Kidney epithelial cell (primary cell): ENCODE results near the gene LDB2. TPM values are rescaled to one million over a fixed set of nuclear protein-coding genes. Genes with fewer than 3 reads are reported as not detected.

Experiments
- DNase-seq: peaks from one replicate; pipeline ENCODE4 v3.0.0-alpha.2; 2010; ENCODE audit warnings: low read depth
- H3K27me3 ChIP-seq: 2 replicates; pipeline ENCODE4 v1.6.0; 2011; ENCODE audit warnings: low read length; ENCODE audit not compliant: control insufficient read depth, insufficient read depth
- H3K36me3 ChIP-seq: 2 replicates; pipeline ENCODE4 v1.5.1; 2011; ENCODE audit warnings: low read length; ENCODE audit not compliant: control insufficient read depth, insufficient read depth
- H3K4me3 ChIP-seq: 2 replicates; pipeline ENCODE4 v1.5.1; 2011; ENCODE audit warnings: low read depth, mild to moderate bottlenecking, control low read depth, low read length
- CTCF ChIP-seq: IDR thresholded peaks from 2 replicates; pipeline ENCODE4 v1.5.1; 2011; ENCODE audit warnings: mild to moderate bottlenecking, moderate library complexity, low read length, control low read depth, inconsistent platforms; ENCODE audit not compliant: insufficient read depth, poor library complexity, severe bottlenecking
- total RNA-seq: library from RNA; depleted of rRNA; stranded (reverse); fragments of >200 nt; gene quantifications from 2 replicates; pipeline ENCODE4 v1.2.3, GENCODE V29; 2015

LDB2 gene
- total RNA-seq, 1 donor from 2014 or later: 0.46 TPM

GRCh38 chr4:16844816-16845586 is 53.4 kb downstream of the LDB2 start:
- no peak for TF ChIP-seq CTCF
- Histone ChIP-seq H3K27me3 (no peaks in the 10 kb centered on the region), H3K4me3 (no peak overlapping the region), H3K36me3 (no peaks in the 10 kb centered on the region)
- DNase-seq: no peak

GRCh38 chr4:16843831-16844508 is 54.5 kb downstream of the LDB2 start:
- H3K4me3 ChIP-seq: no peak overlapping the region
- no peaks in the 10 kb centered on the region for H3K27me3 ChIP-seq
- no peak for TF ChIP-seq CTCF
- H3K36me3 ChIP-seq: no peaks in the 10 kb centered on the region
- no peak for DNase-seq

GRCh38 chr4:16838226-16838875 is 60.1 kb downstream of the LDB2 start:
- no peak for TF ChIP-seq CTCF
- H3K27me3 ChIP-seq: no peaks in the 10 kb centered on the region
- no peaks in the 10 kb centered on the region for H3K36me3 ChIP-seq
- no peak for DNase-seq
- no peak overlapping the region for H3K4me3 ChIP-seq

GRCh38 chr4:16837475-16837874 is 61.0 kb downstream of the LDB2 start:
- no peak for TF ChIP-seq CTCF
- DNase-seq: no peak
- Histone ChIP-seq H3K36me3 (no peaks in the 10 kb centered on the region), H3K4me3 (no peak overlapping the region), H3K27me3 (no peaks in the 10 kb centered on the region)

- no peak overlapping the region for H3K4me3 ChIP-seq
- no peaks in the 10 kb centered on the region for H3K36me3 ChIP-seq
- TF ChIP-seq CTCF: no peak
- no peak for DNase-seq
- H3K27me3 ChIP-seq: no peaks in the 10 kb centered on the region
These were observed 62.1 kb downstream of the LDB2 start for GRCh38 chr4:16836324-16836723.
